Thoracic aorta (tissue), 2 donors: ENCODE data around the gene BEAN1. TPM values are rescaled to one million over a fixed set of nuclear protein-coding genes. Genes with fewer than 3 reads are reported as not detected.
A peak's percentile ranks its signal among the peaks of the same experiment; 100 is the strongest.

Source experiments
- ATAC-seq: fragments of 150-250 bp; one replicate; pipeline ENCODE4 v1.8.0; 2017; ENCODE audit warnings: low read depth; ENCODE audit not compliant: insufficient number of reproducible peaks, low FRiP score
- DNase-seq: peaks from one replicate; pipeline ENCODE4 v3.0.0-alpha.2; 2020; ENCODE audit warnings: low spot score
- H3K27ac ChIP-seq, 2 donors: fragments of 200-600 bp; sonication (generic); 1 replicate in 1 of 2; 2 replicates in 1 of 2; pipeline ENCODE4 v1.5.1; 2016; ENCODE audit warnings: mild to moderate bottlenecking in 2 of 2, moderate library complexity in 2 of 2
- H3K27me3 ChIP-seq: fragments of 200-600 bp; sonication (generic); replicated peaks from 2 replicates; pipeline ENCODE4 v1.6.0; 2016; ENCODE audit warnings: mild to moderate bottlenecking; ENCODE audit not compliant: insufficient read depth
- H3K36me3 ChIP-seq: fragments of 200-600 bp; sonication (generic); one replicate; pipeline ENCODE4 v1.5.1; 2016
- H3K4me1 ChIP-seq, 2 donors: fragments of 200-600 bp; sonication (generic); 1 replicate in 1 of 2; 2 replicates in 1 of 2; pipeline versions ENCODE4 v1.5.1 to v1.6.0; 2016; ENCODE audit warnings: low read depth in 2 of 2, mild to moderate bottlenecking in 1 of 2; ENCODE audit not compliant: control insufficient read depth in 1 of 2
- H3K4me3 ChIP-seq: fragments of 200-600 bp; sonication (generic); 2 replicates; pipeline ENCODE4 v1.5.1; 2016; ENCODE audit warnings: mild to moderate bottlenecking
- H3K9me3 ChIP-seq: fragments of 200-600 bp; sonication (generic); 2 replicates; pipeline ENCODE4 v1.5.1; 2016
- CTCF ChIP-seq: fragments of 200-600 bp; sonication (generic); IDR thresholded peaks from one replicate; pipeline ENCODE4 v1.5.1; 2019; ENCODE audit warnings: antibody characterized with exemption
- total RNA-seq, 2 donors: library from RNA; depleted of rRNA; stranded (reverse); fragments of >200 nt; gene quantifications; one replicate each; pipeline versions ENCODE4 v1.1.0 to v1.2.3, GENCODE V29; 2016

BEAN1 gene
- total RNA-seq, 2 donors from 2014 or later: 0.28 TPM; not detected in 1

DNA sequence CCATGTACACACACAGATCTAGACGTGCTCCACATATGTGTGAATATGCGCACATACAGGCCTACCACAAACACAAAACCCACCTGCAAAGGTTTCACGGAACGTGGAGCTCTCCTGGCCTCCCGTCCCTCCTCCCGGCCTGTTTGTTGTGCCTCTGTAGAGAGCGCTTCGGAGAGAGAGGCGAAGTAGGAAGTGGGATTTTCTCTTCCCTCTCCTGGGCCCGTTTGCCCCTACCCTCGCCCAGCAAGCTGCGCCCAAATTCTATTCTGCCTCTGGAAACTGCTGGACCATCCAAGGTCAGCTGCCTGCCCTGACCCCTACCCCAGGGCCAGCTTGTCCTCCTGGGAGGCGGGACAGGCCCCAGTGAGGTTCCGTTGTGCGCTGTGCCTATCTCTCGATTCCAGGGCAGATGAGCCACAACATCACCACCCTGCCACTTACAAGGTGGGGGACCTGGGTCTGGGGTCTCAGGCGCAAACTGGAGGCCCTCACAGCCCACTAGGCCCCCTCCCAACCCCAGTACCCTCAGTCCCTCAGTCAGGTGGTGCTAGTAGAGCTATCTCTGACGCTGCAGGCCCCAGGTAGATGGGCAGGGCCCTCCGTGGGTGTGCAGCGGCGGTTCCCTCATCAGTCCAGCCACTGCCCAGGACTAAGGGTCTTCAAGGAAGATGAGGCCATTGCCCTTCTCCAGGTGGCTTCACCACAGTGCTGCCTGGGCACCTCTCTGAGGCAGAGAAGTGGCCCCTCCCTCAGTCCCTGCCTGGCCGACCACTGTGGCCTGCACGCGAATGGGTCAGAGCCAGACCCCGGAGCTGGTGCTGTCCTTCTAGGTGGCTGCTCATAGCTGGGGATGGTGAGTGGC, 54.2 kb downstream of the BEAN1 start:
- Histone ChIP-seq H3K27me3 (no peaks in the 10 kb centered on the region), H3K4me1 (peaks cover under 1 to 20% of the 10 kb centered on the region in 2 donors), H3K4me3 (no peak overlapping the region), H3K9me3 (no peaks in the 10 kb centered on the region), H3K27ac (no peak overlapping the region), H3K36me3 (no peaks in the 10 kb centered on the region)
- TF ChIP-seq CTCF: no peak
- DNase-seq (no peak), ATAC-seq (no peak)

DNA sequence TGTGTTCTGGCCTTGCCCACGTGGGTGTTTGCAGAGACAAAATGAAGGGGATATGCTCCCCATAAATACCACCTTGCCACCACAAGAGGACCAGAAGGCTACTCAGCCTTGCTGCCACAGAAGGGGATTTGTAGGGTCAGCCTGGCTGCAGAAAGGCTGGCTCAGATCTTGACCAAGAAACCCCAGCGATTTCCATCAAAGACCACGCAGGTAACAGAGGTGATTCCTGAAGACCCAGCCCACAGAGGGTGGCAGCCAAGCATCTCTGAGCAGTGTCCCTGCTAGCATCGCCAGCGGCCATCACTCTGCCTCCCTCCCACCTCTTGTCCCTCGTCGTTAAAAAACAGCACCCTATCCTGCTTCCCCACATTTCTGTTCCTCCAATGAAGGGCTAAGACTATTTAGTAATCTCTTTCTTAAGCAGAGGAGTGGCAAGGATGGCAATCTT, 54.9 kb downstream of the BEAN1 start:
- TF ChIP-seq CTCF: no peak
- H3K27ac ChIP-seq: no peak overlapping the region
- no peaks in the 10 kb centered on the region for H3K27me3 ChIP-seq
- H3K4me3 ChIP-seq: no peak overlapping the region
- peaks cover 7 to 27% of the 10 kb centered on the region in 2 donors for H3K4me1 ChIP-seq
- no peaks in the 10 kb centered on the region for H3K36me3 ChIP-seq
- ATAC-seq (no peak), DNase-seq (no peak)
- no peaks in the 10 kb centered on the region for H3K9me3 ChIP-seq

DNA sequence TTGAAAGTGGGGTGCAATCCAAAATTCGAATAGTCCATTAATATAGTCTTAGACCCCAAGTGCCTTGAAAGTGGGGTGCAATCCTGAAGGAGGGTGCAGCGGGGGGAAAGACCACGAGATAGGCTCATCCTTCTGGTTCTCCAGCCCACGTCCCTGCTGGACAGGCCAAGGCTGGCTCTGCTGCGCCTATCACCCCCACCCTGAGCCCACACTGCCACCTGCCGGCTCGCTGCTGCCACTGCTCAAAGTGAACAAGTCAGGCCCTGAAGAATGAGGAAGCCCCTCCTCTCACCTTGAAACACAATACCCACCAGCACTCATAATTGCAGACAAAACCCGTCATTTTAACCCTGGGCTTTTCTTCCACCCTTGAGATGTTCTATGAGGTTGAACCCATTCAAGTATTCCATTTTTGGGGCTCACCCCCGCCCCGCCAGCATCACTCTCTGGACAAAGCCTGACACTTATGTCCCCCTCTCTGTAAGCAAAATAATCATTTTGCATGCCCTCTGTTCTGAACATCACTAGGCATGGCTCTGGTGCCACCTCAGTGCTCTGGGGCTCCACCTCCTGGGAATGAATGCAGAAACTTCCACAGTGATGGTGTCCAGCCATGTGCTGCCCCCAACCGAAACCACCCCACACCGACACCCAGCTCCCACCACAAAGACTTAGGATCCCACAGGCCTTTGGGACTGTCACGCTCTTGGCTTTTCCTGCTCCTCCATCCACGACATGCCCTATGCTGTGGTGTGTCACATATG, 56.8 kb downstream of the BEAN1 start:
- no peaks in the 10 kb centered on the region for H3K36me3 ChIP-seq
- H3K4me3 ChIP-seq: no peak overlapping the region
- H3K9me3 ChIP-seq: no peaks in the 10 kb centered on the region
- ATAC-seq (peak; percentile 62), DNase-seq (no peak)
- H3K27me3 ChIP-seq: no peaks in the 10 kb centered on the region
- no peak overlapping the region for H3K27ac ChIP-seq
- TF ChIP-seq CTCF: peak; percentile 91
- peaks cover 17 to 35% of the 10 kb centered on the region in 2 donors for H3K4me1 ChIP-seq

- Histone ChIP-seq H3K27me3 (no peaks in the 10 kb centered on the region), H3K27ac (no peak overlapping the region), H3K36me3 (no peaks in the 10 kb centered on the region), H3K4me1 (peaks cover 17 to 33% of the 10 kb centered on the region in 2 donors), H3K4me3 (no peak overlapping the region), H3K9me3 (no peaks in the 10 kb centered on the region)
- no peak for TF ChIP-seq CTCF
- ATAC-seq (no peak), DNase-seq (no peak)
These were observed 57.5 kb downstream of the BEAN1 start for GRCh38 chr16:66484453-66485213.

GRCh38 chr16:66485376-66485775, 58.3 kb downstream of the BEAN1 start:
- Histone ChIP-seq H3K9me3 (no peaks in the 10 kb centered on the region), H3K36me3 (no peaks in the 10 kb centered on the region), H3K27ac (no peak overlapping the region), H3K27me3 (no peaks in the 10 kb centered on the region), H3K4me3 (no peak overlapping the region), H3K4me1 (peaks cover 17 to 33% of the 10 kb centered on the region in 2 donors)
- no peak for ATAC-seq
- TF ChIP-seq CTCF: no peak
- DNase-seq: no peak
